Uterus (tissue), 4 donors: Measurements from ENCODE around the gene MAP2K4. TPM values are rescaled to one million over a fixed set of nuclear protein-coding genes. Genes with fewer than 3 reads are reported as not detected.

Source experiments
- DNase-seq, 2 donors: peaks; one replicate each; pipeline ENCODE4 v3.0.0-alpha.2; 2019 to 2020
- H3K27ac ChIP-seq, 2 donors: fragments of 200-600 bp; sonication (generic); 1 replicate in 1 of 2; 2 replicates in 1 of 2; pipeline ENCODE4 v1.5.1; 2016 to 2018
- H3K27me3 ChIP-seq, 2 donors: fragments of 200-600 bp; sonication (generic); one replicate each; pipeline ENCODE4 v1.5.1; 2018 to 2019; ENCODE audit warnings: control low read depth in 1 of 2
- H3K36me3 ChIP-seq, 2 donors: fragments of 200-600 bp; sonication (generic); one replicate each; pipeline ENCODE4 v1.5.1; 2019; ENCODE audit warnings: control low read depth in 1 of 2
- H3K4me1 ChIP-seq, 2 donors: fragments of 200-600 bp; sonication (generic); one replicate each; pipeline ENCODE4 v1.5.1; 2018 to 2019; ENCODE audit warnings: control low read depth in 1 of 2
- H3K4me3 ChIP-seq, 2 donors: fragments of 200-600 bp; sonication (generic); 1 replicate in 1 of 2; 2 replicates in 1 of 2; pipeline ENCODE4 v1.5.1; 2018 to 2019; ENCODE audit warnings: mild to moderate bottlenecking in 1 of 2
- H3K9me3 ChIP-seq, 2 donors: fragments of 200-600 bp; sonication (generic); one replicate each; pipeline ENCODE4 v1.5.1; 2019; ENCODE audit warnings: control low read depth in 1 of 2
- CTCF ChIP-seq, 4 experiments: fragments of 200-600 bp in 2 of 4; fragments of 450-650 bp in 2 of 4; sonication (generic) in 2 of 4; IDR thresholded peaks; one replicate each; pipeline ENCODE4 v1.5.1; 2016 to 2019; ENCODE audit warnings: antibody characterized with exemption in 4 of 4, mild to moderate bottlenecking in 2 of 4, moderate library complexity in 1 of 4
- POLR2A ChIP-seq, 2 donors: fragments of 450-650 bp; IDR thresholded peaks; one replicate each; pipeline ENCODE4 v1.6.1; 2016; ENCODE audit warnings: antibody characterized with exemption in 2 of 2, mild to moderate bottlenecking in 1 of 2, moderate library complexity in 1 of 2
- intact Hi-C: fragments of 100-400 bp; cut with DNase I; formaldehyde crosslinking; loops from one replicate; pipeline ENCODE4 v1.15.1; 2023; ENCODE audit warnings: low total_unique reads
- total RNA-seq, 4 donors: library from RNA; depleted of rRNA in 3 of 4; stranded (reverse); fragments of >200 nt in 3 of 4; gene quantifications; one replicate each; pipeline versions ENCODE4 v1.1.0 to v1.2.4, GENCODE V29; 2014 to 2023
- donor health status: DM: yes; HTN: yes; CAD: no.

Gene MAP2K4
- total RNA-seq, 4 donors from 2014 or later, result 19.4 to 83.9 (median 65.5) TPM

DNA sequence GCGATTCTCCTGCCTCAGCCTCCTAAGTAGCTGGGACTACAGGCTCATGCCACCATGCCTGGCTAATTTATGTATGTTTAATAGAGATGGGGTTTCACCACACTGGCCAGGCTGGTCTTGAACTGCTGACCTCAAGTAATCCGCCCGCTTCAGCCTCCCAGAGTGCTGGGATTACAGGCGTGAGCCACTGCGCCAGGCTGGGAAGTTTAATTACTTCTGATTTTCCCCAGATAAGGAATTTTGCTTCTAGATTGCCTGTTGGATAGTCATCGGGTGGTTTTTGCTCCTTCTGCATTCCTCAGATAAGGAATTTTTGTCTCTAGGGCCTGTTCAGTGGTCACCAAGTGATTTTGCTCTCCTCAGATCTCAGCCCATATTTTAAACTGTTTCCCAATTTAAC lies 112.5 kb downstream of the MAP2K4 start:
- Histone ChIP-seq H3K4me3 (no peak overlapping the region), H3K27me3 (no peaks in the 10 kb centered on the region), H3K27ac (no peak overlapping the region), H3K36me3 (peaks cover 0 to 4% of the 10 kb centered on the region in 2 donors), H3K4me1 (no peaks in the 10 kb centered on the region), H3K9me3 (no peaks in the 10 kb centered on the region)
- no peak for TF ChIP-seq POLR2A (IDR thresholded peaks at IDR 0.05)
- TF ChIP-seq CTCF (IDR thresholded peaks at IDR 0.05), result no peak
- intact Hi-C loops, result no loop called here
- no peak for DNase-seq

DNA sequence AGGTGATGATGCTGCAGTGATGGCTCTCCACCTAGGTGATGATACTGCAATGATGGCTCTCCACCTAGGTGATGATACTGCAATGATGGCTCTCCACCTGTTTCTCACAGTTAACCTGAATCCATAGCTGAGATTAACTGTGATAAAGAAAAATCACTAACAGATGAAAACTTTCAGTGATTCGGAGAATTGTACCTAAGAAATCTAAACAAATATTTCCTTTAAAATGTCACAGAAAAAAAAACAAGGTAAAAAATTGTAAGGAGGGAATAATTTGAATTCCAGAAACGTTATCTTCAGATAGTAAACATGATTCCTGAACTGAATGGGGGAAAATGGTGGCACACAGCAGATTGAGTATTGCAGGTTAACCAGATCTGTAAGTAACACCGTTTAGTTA lies 113.4 kb downstream of the MAP2K4 start:
- Histone ChIP-seq H3K27ac (no peak overlapping the region), H3K9me3 (no peaks in the 10 kb centered on the region), H3K36me3 (peaks cover 0 to 4% of the 10 kb centered on the region in 2 donors), H3K4me3 (no peak overlapping the region), H3K27me3 (no peaks in the 10 kb centered on the region), H3K4me1 (no peaks in the 10 kb centered on the region)
- intact Hi-C loops, result no loop called here
- no peak for DNase-seq
- TF ChIP-seq CTCF (IDR thresholded peaks at IDR 0.05), result no peak
- no peak for TF ChIP-seq POLR2A (IDR thresholded peaks at IDR 0.05)

DNA sequence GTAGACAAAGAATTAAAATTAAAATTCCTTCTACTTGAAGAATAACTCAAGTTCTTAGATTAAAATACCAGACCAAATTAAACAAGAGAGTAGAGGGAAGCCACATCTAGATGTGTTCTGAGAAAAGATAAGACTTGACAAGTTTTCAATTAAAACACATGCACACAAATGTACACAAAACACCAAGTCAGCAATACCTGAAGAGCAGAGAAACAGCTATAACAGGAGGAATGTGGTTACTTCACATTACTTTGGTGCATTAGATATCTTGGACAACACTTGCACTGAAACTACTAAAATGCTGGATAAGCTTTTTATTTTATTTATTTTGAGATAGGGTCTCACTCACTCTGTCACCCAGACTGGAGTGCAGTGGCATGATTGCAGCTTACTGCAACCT lies 113.9 kb downstream of the MAP2K4 start:
- intact Hi-C loops, result no loop called here
- H3K36me3 ChIP-seq, result peaks cover 0 to 4% of the 10 kb centered on the region in 2 donors
- TF ChIP-seq POLR2A (IDR thresholded peaks at IDR 0.05) (no peak), CTCF (IDR thresholded peaks at IDR 0.05) (no peak)

GRCh38 chr17:12136243-12136642 lies 115.6 kb downstream of the MAP2K4 start:
- intact Hi-C loops, result no loop called here
- Histone ChIP-seq H3K4me1 (no peaks in the 10 kb centered on the region), H3K9me3 (no peaks in the 10 kb centered on the region), H3K4me3 (no peak overlapping the region), H3K36me3 (no peaks in the 10 kb centered on the region), H3K27ac (no peak overlapping the region), H3K27me3 (no peaks in the 10 kb centered on the region)
- no peak for DNase-seq
- TF ChIP-seq CTCF (IDR thresholded peaks at IDR 0.05) (no peak), POLR2A (IDR thresholded peaks at IDR 0.05) (no peak)

More for the DNA sequence above, 113.9 kb downstream of the MAP2K4 start:
- H3K27ac ChIP-seq, result no peak overlapping the region
- H3K4me3 ChIP-seq, result no peak overlapping the region
- no peaks in the 10 kb centered on the region for H3K9me3 ChIP-seq
- H3K27me3 ChIP-seq, result no peaks in the 10 kb centered on the region
- no peaks in the 10 kb centered on the region for H3K4me1 ChIP-seq
- no peak for DNase-seq

DNA sequence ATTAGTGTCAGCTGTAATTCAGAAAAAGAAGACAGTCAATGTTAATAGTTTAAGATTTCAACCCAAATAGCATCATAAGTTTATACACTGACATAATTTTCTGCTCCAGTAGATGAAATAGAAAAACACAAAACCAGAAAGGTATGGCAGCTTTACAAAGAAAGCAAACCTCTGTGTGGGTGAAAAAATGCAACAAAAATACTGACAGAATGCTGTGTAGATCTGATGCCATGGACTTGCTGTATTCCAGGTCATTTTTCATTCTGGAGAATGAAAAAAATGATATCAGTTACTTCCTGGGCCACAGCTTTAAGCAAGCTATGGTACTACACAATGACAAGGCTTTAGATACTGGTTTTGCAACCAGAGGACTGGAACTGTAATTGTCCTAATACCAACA lies 116.0 kb downstream of the MAP2K4 start:
- H3K9me3 ChIP-seq, result no peaks in the 10 kb centered on the region
- intact Hi-C loops, result no loop called here
- H3K27me3 ChIP-seq, result no peaks in the 10 kb centered on the region
- DNase-seq, result no peak
- TF ChIP-seq CTCF (IDR thresholded peaks at IDR 0.05) (no peak), POLR2A (IDR thresholded peaks at IDR 0.05) (no peak)
- H3K36me3 ChIP-seq, result no peaks in the 10 kb centered on the region
- no peak overlapping the region for H3K27ac ChIP-seq
- H3K4me1 ChIP-seq, result no peaks in the 10 kb centered on the region
- no peak overlapping the region for H3K4me3 ChIP-seq
